Tongue (tissue), 2 donors: ENCODE data around the gene RLBP1. TPM values are rescaled to one million over a fixed set of nuclear protein-coding genes. Genes with fewer than 3 reads are reported as not detected.

Experiments
- DNase-seq: peaks from one replicate; pipeline ENCODE4 v3.0.0-alpha.2; 2015
- total RNA-seq: library from RNA; depleted of rRNA; stranded (reverse); fragments of >200 nt; gene quantifications from one replicate; pipeline ENCODE4 v1.2.3, GENCODE V29; 2014

Gene RLBP1
- total RNA-seq, 1 donor from 2014 or later, result not detected

GRCh38 chr15:89205991-89206585 is 15.3 kb downstream of the RLBP1 start:
- no peak for DNase-seq

GRCh38 chr15:89203705-89204273 is 17.6 kb downstream of the RLBP1 start:
- no peak for DNase-seq

- no peak for DNase-seq
Measured at GRCh38 chr15:89201465-89202005, 19.8 kb downstream of the RLBP1 start.

- no peak for DNase-seq
Measured at GRCh38 chr15:89200182-89200581, 21.2 kb downstream of the RLBP1 start.

GRCh38 chr15:89199746-89200145 is 21.6 kb downstream of the RLBP1 start:
- peak; percentile 64 for DNase-seq

- DNase-seq, result peak; percentile 30
Measured at GRCh38 chr15:89198934-89199333, 22.4 kb downstream of the RLBP1 start.

- DNase-seq, result no peak
Measured at GRCh38 chr15:89198196-89198595, 23.2 kb downstream of the RLBP1 start.

GRCh38 chr15:89197503-89197971 is 23.8 kb downstream of the RLBP1 start:
- DNase-seq, result peak; percentile 52

- DNase-seq, result no peak
Measured at GRCh38 chr15:89196994-89197393, 24.4 kb downstream of the RLBP1 start.

- DNase-seq, result no peak
Measured at GRCh38 chr15:89196241-89196640, 25.1 kb downstream of the RLBP1 start.

- DNase-seq, result no peak
Measured at GRCh38 chr15:89195836-89196235, 25.5 kb downstream of the RLBP1 start.

GRCh38 chr15:89194608-89195007 is 26.8 kb downstream of the RLBP1 start:
- no peak for DNase-seq

GRCh38 chr15:89192766-89193165 is 28.6 kb downstream of the RLBP1 start:
- DNase-seq, result no peak

GRCh38 chr15:89192136-89192535 is 29.2 kb downstream of the RLBP1 start:
- DNase-seq, result no peak

GRCh38 chr15:89187986-89188514 is 33.3 kb downstream of the RLBP1 start:
- no peak for DNase-seq

GRCh38 chr15:89187301-89187985 is 33.9 kb downstream of the RLBP1 start:
- DNase-seq, result no peak

GRCh38 chr15:89186803-89187202 is 34.6 kb downstream of the RLBP1 start:
- no peak for DNase-seq

GRCh38 chr15:89184886-89185526 is 36.4 kb downstream of the RLBP1 start:
- DNase-seq, result no peak

- no peak for DNase-seq
Measured at GRCh38 chr15:89184357-89184756, 37.0 kb downstream of the RLBP1 start.

GRCh38 chr15:89179966-89180875 is 41.2 kb downstream of the RLBP1 start:
- DNase-seq, result no peak

- DNase-seq, result no peak
Measured at GRCh38 chr15:89178307-89178977, 42.9 kb downstream of the RLBP1 start.
